A549 (cell line): ENCODE results near the gene PBX4. TPM values are rescaled to one million over a fixed set of nuclear protein-coding genes. Genes with fewer than 3 reads are reported as not detected.

Experiments
- ATAC-seq, 2 experiments: fragments of 200-7000 bp in 1 of 2; fragments of >200 bp in 1 of 2; cut with Nextera tagmentation in 1 of 2; cut with Tn5 transposase in 1 of 2; 3 replicates each; pipeline versions ENCODE4 v1.8.0 to v1.9.1; 2018 to 2020; ENCODE audit warnings: mild to moderate bottlenecking in 1 of 2, moderate library complexity in 1 of 2
- CTCF ChIA-PET: fragments of 300-600 bp; sonication (Branson Sonifier 250); formaldehyde crosslinking; extraction: SDS; loops from one replicate; lab custom pipeline; 2021; ENCODE audit warnings: antibody characterized with exemption, inconsistent platforms; lab: Yijun Ruan, JAX
- POLR2A ChIA-PET: fragments of 350-600 bp; formaldehyde crosslinking; extraction: SDS; loops from one replicate; lab custom pipeline; 2021; ENCODE audit warnings: antibody characterized with exemption, inconsistent platforms; lab: Yijun Ruan, JAX
- DNase-seq, 2 experiments: peaks; one replicate each; pipeline versions ENCODE4 v3.0.0 to v3.0.0-alpha.2; 2011 to 2016; ENCODE audit warnings: low read depth in 1 of 2, low spot score in 1 of 2
- FAIRE-seq: peaks from 2 replicates; lab custom pipeline; 2011; peaks lifted over from hg19 to GRCh38; lab: Jason Lieb, UNC
- H3K27ac ChIP-seq, 2 experiments: fragments of >200 bp; sonication (Bioruptor Twin); formaldehyde crosslinking; 3 replicates each; pipeline ENCODE4 v1.5.1; 2016 to 2017
- H3K4me1 ChIP-seq: fragments of >200 bp; sonication (Bioruptor Twin); formaldehyde crosslinking; 3 replicates; pipeline ENCODE4 v1.6.1; 2016
- H3K4me2 ChIP-seq: fragments of >200 bp; sonication (Bioruptor Twin); formaldehyde crosslinking; 3 replicates; pipeline ENCODE4 v1.6.1; 2016
- H3K4me3 ChIP-seq: fragments of >200 bp; sonication (Bioruptor Twin); formaldehyde crosslinking; 3 replicates; pipeline ENCODE4 v1.5.1; 2016
- H3K9me3 ChIP-seq: fragments of >200 bp; sonication (Bioruptor Twin); formaldehyde crosslinking; 3 replicates; pipeline ENCODE4 v1.6.1; 2016
- BCL3 ChIP-seq: fragments of >200 bp; sonication (Bioruptor Twin); formaldehyde crosslinking; IDR thresholded peaks from 3 replicates; pipeline ENCODE4 v1.6.1; 2016
- CBX2 ChIP-seq: fragments of 200-600 bp; sonication (generic); IDR thresholded peaks from 2 replicates; pipeline ENCODE4 v1.6.1; 2016; ENCODE audit warnings: low read depth, mild to moderate bottlenecking, borderline replicate concordance
- CBX8 ChIP-seq: fragments of 200-600 bp; sonication (generic); IDR thresholded peaks from 2 replicates; pipeline ENCODE4 v1.6.1; 2016
- CEBPB ChIP-seq, 2 experiments: fragments of >200 bp in 1 of 2; sonication (Bioruptor Twin) in 1 of 2; formaldehyde crosslinking in 1 of 2; IDR thresholded peaks; 2 replicates each; pipeline ENCODE4 v1.6.1; 2012 to 2016
- CTCF ChIP-seq: fragments of >200 bp; sonication (Bioruptor Twin); formaldehyde crosslinking; IDR thresholded peaks from 3 replicates; pipeline ENCODE4 v1.5.1; 2016
- E2F6 ChIP-seq: IDR thresholded peaks from 2 replicates; pipeline ENCODE4 v1.6.1; 2012; ENCODE audit warnings: low read depth, borderline replicate concordance
- ELK1 ChIP-seq: fragments of 150-350 bp; IDR thresholded peaks from 2 replicates; pipeline ENCODE4 v1.6.1; 2014; ENCODE audit warnings: low read depth, mild to moderate bottlenecking, low read length
- ESRRA ChIP-seq: fragments of 150-350 bp; IDR thresholded peaks from 2 replicates; pipeline ENCODE4 v1.6.1; 2014; ENCODE audit warnings: mild to moderate bottlenecking, low read length, borderline replicate concordance
- FOSL2 ChIP-seq, 2 experiments: fragments of 450-650 bp in 1 of 2; fragments of >200 bp in 1 of 2; sonication (Bioruptor Twin) in 1 of 2; formaldehyde crosslinking; IDR thresholded peaks; 2 replicates each; pipeline versions ENCODE4 v1.5.0 to v1.6.1; 2016 to 2020; ENCODE audit warnings: mild to moderate bottlenecking in 1 of 2, moderate library complexity in 1 of 2
- HDAC2 ChIP-seq: fragments of 200-600 bp; sonication (generic); IDR thresholded peaks from 2 replicates; pipeline ENCODE4 v1.6.1; 2016
- HES2 ChIP-seq: fragments of >200 bp; sonication (Bioruptor Twin); formaldehyde crosslinking; IDR thresholded peaks from 2 replicates; pipeline ENCODE4 v1.6.1; 2016
- HEYL ChIP-seq: fragments of 250-450 bp; sonication (Bioruptor Pico); IDR thresholded peaks from 2 replicates; pipeline ENCODE4 v1.8.0; 2021; ENCODE audit warnings: mild to moderate bottlenecking, moderate library complexity
- HOXB5 ChIP-seq: fragments of 250-450 bp; sonication (Bioruptor Pico); IDR thresholded peaks from 2 replicates; pipeline ENCODE4 v1.5.0; 2020; ENCODE audit warnings: mild to moderate bottlenecking, moderate library complexity
- JUNB ChIP-seq: fragments of >200 bp; sonication (Bioruptor Twin); formaldehyde crosslinking; IDR thresholded peaks from 2 replicates; pipeline ENCODE4 v1.6.1; 2016
- KDM5A ChIP-seq: fragments of 200-600 bp; sonication (generic); IDR thresholded peaks from 2 replicates; pipeline ENCODE4 v1.6.1; 2016; ENCODE audit warnings: antibody characterized with exemption, mild to moderate bottlenecking
- MAX ChIP-seq: IDR thresholded peaks from 2 replicates; pipeline ENCODE4 v1.6.1; 2012
- MAZ ChIP-seq: fragments of 150-350 bp; IDR thresholded peaks from 2 replicates; pipeline ENCODE4 v1.6.1; 2014; ENCODE audit warnings: antibody characterized with exemption, low read depth, low read length, borderline replicate concordance
- NR3C1 ChIP-seq: fragments of >200 bp; sonication (Bioruptor Twin); formaldehyde crosslinking; IDR thresholded peaks from 3 replicates; pipeline ENCODE4 v1.6.1; 2017
- PHF8 ChIP-seq: fragments of 200-600 bp; sonication (generic); IDR thresholded peaks from 2 replicates; pipeline ENCODE4 v1.6.1; 2016; ENCODE audit warnings: low read depth, mild to moderate bottlenecking, antibody characterized with exemption, moderate library complexity, borderline replicate concordance
- RAD21 ChIP-seq, 2 experiments: fragments of >200 bp in 1 of 2; sonication (Bioruptor Twin) in 1 of 2; formaldehyde crosslinking in 1 of 2; IDR thresholded peaks in 1 of 2; conservative IDR thresholded peaks in 1 of 2; 2 replicates in 1 of 2; 3 replicates in 1 of 2; pipeline ENCODE4 v1.6.1; 2012 to 2018; ENCODE audit warnings: inconsistent platforms in 1 of 2
- RCOR1 ChIP-seq: fragments of 150-350 bp; IDR thresholded peaks from 2 replicates; pipeline ENCODE4 v1.6.1; 2014; ENCODE audit warnings: antibody characterized with exemption, low read length, low read depth
- RNF2 ChIP-seq: fragments of 200-600 bp; sonication (generic); IDR thresholded peaks from 2 replicates; pipeline ENCODE4 v1.6.1; 2016; ENCODE audit warnings: low read depth, mild to moderate bottlenecking, antibody characterized with exemption, moderate library complexity, borderline replicate concordance
- SMC3 ChIP-seq: fragments of >200 bp; sonication (Bioruptor Twin); formaldehyde crosslinking; IDR thresholded peaks from 3 replicates; pipeline ENCODE4 v1.6.1; 2018; ENCODE audit warnings: inconsistent platforms
- TP53 ChIP-seq: fragments of 250-450 bp; sonication (Bioruptor Pico); IDR thresholded peaks from 2 replicates; pipeline ENCODE4 v1.5.0; 2021; ENCODE audit warnings: mild to moderate bottlenecking, moderate library complexity
- USF2 ChIP-seq: fragments of 450-650 bp; IDR thresholded peaks from 2 replicates; pipeline ENCODE4 v1.6.1; 2014; ENCODE audit warnings: antibody characterized with exemption
- WGBS: methylation state at CpG from one replicate; pipeline ENCODE4 v1.1.6; 2017; ENCODE audit errors: missing lambda C conversion rate; 5-methylcytosine and 5-hydroxymethylcytosine counted together
- polyA plus RNA-seq, 4 experiments: library from polyadenylated mRNA; depleted of rRNA in 3 of 4; stranded (reverse); fragments of >200 nt; fragmentation: RNase III in 1 of 4; extraction: RNeasy Plus Mini Kit Qiagen cat#74134 plus additional on column Dnase treatment in 1 of 4; gene quantifications; 2 replicates in 3 of 4; 3 replicates in 1 of 4; pipeline ENCODE4 v1.2.3, GENCODE V29; 2011 to 2017

PBX4 gene
- polyA plus RNA-seq, 2 of the 4 experiments (the other 2 are of a cell fraction) = 0.70 to 0.90 TPM

GRCh38 chr19:19653597-19654147 is 35.2 kb upstream of the PBX4 start (continued):
- TF ChIP-seq HES2 = no peak
- TF ChIP-seq, all 56 proteins: peak for 0

GRCh38 chr19:19652482-19653295 is 34.2 kb upstream of the PBX4 start:
- 90% methylated on average over 11 of the region's 24 CpGs for WGBS
- no peak overlapping the region for H3K4me3 ChIP-seq
- no peak for DNase-seq
- no peaks in the 10 kb centered on the region for H3K9me3 ChIP-seq
- H3K27ac ChIP-seq = no peak overlapping the region
- no peak for FAIRE-seq
- H3K4me2 ChIP-seq = no peak overlapping the region
- POLR2A ChIA-PET = no interaction called here
- H3K4me1 ChIP-seq = no peaks in the 10 kb centered on the region
- no peak for ATAC-seq
- TF ChIP-seq USF2 (no peak), ELK1 (no peak), BCL3 (no peak), RNF2 (no peak), MAX (no peak), ESRRA (no peak), RCOR1 (no peak), HOXB5 (CRISPR knock-in tag) (no peak), RAD21 (conservative IDR thresholded peaks at IDR 0.05 in 1 of 2, IDR thresholded peaks at IDR 0.05 in 1 of 2) (no peak), CBX8 (no peak), KDM5A (no peak), NR3C1 (no peak), JUNB (no peak), MAZ (no peak), E2F6 (no peak), FOSL2 (IDR thresholded peaks at IDR 0.05) (no peak), FOSL2 (CRISPR knock-in tag; IDR thresholded peaks at IDR 0.05) (no peak), SMC3 (no peak), HDAC2 (no peak)
- CTCF ChIA-PET = interaction anchor here (1.1 to 4.7 kb wide), 3 partner anchors 8 to 121 kb away, joined by 3 to 28 read pairs (median 17); partner anchors contain the start of gene GMIP

- Histone ChIP-seq H3K4me3 (no peak overlapping the region), H3K27ac (no peak overlapping the region), H3K4me1 (no peaks in the 10 kb centered on the region), H3K9me3 (no peaks in the 10 kb centered on the region), H3K4me2 (no peak overlapping the region)
- FAIRE-seq (no peak), DNase-seq (no peak), ATAC-seq (no peak)
- POLR2A ChIA-PET = no interaction called here
- 88% methylated on average over 7 of the region's 13 CpGs for WGBS
- CTCF ChIA-PET = interaction anchor here (1.4 to 3.7 kb wide), 2 partner anchors 8 to 119 kb away, joined by 4 to 17 read pairs; no protein-coding TSS in a partner anchor
- no peak for TF ChIP-seq PHF8
- TF ChIP-seq HEYL (CRISPR knock-in tag) = no peak
- no peak for TF ChIP-seq ELK1
- no peak for TF ChIP-seq TP53 (CRISPR knock-in tag)
- no peak for TF ChIP-seq RAD21 (conservative IDR thresholded peaks at IDR 0.05 in 1 of 2, IDR thresholded peaks at IDR 0.05 in 1 of 2)
- no peak for TF ChIP-seq CEBPB (IDR thresholded peaks at IDR 0.05)
- TF ChIP-seq CTCF = no peak
- no peak for TF ChIP-seq CBX2
- TF ChIP-seq ESRRA = no peak
Measured at GRCh38 chr19:19651076-19651475, 32.6 kb upstream of the PBX4 start.
